ENCODE results near the gene POLR3G.

POLR3G gene

DNA sequence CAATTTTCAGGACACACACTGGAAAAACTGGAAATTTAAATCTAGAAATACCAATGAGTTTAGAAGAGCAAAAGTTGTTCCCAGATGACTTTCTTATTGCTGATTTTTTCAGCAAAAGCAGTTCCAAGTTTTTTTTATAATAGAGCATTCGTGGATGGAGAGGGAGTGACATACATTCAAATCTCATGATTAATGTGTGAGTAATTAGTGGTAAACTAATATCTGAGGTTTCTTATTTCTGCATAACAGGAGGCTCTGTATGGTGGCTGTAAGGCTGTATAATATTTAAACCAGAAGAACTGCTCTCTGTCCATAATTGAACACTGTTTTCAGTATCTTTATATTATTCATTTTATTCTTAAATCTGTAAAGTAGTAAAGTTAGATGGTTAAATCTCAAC lies 28.9 kb downstream of the POLR3G start:
- DNase-seq (ENCODE audit: low read depth, low spot score): no peak

DNA sequence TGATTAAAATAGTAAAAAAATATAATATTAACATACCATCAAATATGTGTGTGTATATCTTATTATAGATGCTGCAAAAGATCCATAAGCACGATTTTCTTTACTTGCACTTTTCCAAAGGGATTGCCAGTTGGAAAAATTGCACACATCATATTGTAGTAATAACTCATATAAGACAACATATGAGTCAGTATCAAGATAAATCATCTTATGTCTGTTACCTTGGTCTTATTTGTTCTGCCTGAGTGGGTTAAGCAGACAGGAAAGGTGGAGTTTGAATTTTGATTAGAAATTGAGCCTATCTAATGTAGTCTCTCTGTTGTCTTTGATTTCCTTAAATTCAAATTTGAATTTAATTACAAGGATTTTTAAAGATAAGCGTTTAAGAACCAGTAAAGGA lies 30.1 kb downstream of the POLR3G start:
- DNase-seq (ENCODE audit: low read depth, low spot score): no peak

DNA sequence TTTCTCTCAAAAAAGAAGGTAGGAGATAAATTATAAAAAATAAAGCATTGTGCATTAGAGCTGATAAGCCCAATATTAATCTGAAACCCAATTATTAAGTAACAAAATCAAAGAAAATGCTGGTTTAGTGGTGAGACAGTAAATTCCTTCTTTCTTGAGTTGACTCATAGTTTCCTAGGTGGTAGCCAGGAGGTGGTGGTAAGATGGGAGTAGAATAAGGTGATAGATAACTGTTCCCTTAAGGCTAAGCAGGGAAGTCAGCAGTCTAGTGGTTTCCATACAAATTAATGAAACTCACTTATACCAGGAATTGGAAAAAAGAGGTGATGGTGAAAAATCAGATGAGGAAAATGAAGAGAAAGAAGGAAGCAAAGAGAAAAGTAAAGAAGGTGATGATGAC lies 31.6 kb downstream of the POLR3G start:
- DNase-seq (ENCODE audit: low read depth, low spot score): no peak

DNA sequence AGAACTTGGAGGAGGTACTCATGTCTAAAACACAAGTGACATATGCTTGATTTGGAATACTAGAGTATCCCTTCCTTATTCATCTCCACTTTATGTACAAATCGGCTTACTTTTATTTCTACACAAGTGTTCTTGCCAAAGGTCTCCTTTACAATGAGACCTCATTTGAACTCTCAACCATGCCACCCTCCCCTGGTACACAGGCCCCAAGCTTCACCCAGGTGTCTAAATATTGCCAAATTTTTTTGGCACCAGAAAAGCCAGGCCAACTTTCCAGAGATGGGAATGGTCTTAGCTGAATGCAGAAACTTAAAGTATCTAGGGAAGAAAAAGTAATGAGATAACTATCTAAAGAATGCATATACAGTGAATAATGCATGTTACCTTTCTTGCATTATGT lies 35.8 kb downstream of the POLR3G start:
- no peak for DNase-seq (ENCODE audit: low read depth, low spot score)

DNA sequence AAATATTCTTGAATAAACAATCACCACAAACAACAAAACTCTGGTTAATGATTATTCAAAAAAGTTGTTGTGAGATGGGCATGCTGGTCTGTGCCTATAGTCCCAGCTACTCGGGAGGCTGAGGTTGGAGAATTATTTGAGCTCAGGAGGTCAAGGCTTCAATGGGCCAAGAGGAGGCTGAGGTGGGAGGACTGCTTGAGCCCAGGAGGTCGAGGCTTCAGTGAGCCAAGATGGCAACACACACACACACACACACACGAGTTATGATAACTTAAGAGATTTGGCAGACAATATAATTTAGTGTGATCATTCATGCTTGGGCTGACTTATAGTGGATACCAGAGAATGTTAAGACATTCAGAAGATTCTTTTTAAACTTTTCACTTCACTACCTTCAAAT lies 39.9 kb downstream of the POLR3G start:
- DNase-seq (ENCODE audit: low read depth, low spot score): no peak

DNA sequence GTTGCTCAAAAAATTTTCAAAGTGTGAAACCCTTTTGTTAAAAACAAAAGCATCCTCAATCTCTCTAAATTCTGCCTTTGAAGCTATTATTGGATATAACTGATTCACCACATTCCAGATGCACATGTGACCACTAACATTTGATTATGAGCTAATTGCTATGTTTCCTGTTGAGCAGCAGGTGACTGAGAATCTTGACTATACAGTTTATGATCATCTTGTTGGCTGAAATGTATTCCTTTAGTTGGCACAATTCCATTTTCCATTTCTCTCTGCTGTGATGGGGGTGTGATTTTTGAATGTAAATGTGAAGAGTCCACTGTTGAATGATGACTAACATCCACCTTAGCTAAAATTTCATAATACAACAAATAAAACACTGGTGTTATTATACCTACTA lies 44.0 kb downstream of the POLR3G start:
- DNase-seq (ENCODE audit: low read depth, low spot score): peak; percentile 31

- DNase-seq (ENCODE audit: low read depth, low spot score): peak; percentile 12
Measured at GRCh38 chr5:90519081-90519480, 44.4 kb downstream of the POLR3G start.

DNA sequence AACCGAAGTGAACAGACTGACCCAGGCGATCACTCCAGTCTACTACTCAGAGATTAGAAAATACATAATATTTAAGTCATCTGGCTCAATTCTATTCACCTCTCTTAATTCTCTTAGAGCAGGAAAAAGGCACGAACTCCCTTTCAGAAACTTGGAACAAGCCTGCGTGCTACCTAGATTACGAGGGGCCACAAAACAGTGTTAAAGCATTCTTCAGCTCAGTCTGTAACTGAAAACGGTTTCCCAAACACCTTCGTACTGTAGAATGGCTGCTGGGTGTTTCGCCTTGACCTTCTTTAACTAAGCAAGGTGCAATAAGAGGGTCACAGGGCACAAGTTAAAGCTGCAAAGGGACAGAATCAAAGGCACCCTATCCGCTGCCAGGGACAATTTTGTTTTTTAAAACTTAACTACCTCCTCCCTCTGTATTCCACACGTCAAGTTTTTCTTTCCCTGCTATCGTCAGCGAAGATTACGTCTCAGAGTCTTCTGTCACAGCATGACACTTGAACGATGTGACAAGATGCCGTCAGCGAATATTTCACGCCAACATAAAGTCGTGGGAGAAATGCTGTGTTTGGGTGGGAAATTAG lies 54.0 kb downstream of the POLR3G start:
- DNase-seq (ENCODE audit: low read depth, low spot score): peak; percentile 50

- DNase-seq (ENCODE audit: low read depth, low spot score): peak; percentile 99
Measured at GRCh38 chr5:90529194-90529938, 54.7 kb downstream of the POLR3G start, which contains the start of gene LYSMD3. Gene LYSMD3 (minus strand): TSS chr5:90529584. CDS start chr5:90525289, 4,295 bp downstream.

- peak; percentile 89 for DNase-seq (ENCODE audit: low read depth, low spot score)
Measured at GRCh38 chr5:90529939-90530677, 55.4 kb downstream of the POLR3G start.

DNA sequence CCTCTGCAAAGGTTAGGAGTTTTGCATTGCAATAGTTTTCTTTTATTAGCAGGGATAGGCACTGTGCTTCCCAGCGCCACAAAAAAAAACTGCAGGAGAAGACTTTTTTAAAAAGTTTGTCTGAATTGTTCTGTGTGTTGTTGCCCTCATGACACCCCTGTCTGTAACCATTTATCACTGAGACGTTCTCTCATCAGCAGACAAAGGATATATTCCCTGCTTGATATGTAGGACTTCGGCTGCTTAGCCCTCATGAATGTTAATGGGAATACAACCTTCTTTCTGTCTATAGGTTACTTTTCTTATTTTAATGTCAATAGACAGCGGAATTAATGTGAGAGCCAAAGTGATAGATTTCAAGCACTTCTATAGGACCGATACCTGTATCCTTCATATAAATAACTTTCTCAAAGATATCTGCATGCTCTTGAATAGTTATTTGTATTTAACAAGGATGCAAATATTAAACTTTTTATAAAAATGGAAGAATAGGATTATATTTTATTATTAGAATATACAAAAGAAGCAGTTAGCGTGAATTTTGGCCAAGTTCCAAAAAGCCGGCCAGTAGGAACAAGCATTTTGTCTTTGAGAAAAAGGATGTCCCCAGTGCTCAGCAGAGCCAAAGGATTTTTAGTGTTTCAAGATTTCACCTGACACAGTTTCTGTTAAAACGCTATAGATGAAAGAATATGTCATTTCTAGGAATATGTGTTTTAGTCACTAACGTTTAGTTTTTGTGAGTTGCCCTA lies 56.2 kb downstream of the POLR3G start:
- DNase-seq (ENCODE audit: low read depth, low spot score): peak; percentile 9

GRCh38 chr5:90533794-90534193 lies 59.1 kb downstream of the POLR3G start:
- DNase-seq (ENCODE audit: low read depth, low spot score): no peak

- DNase-seq (ENCODE audit: low read depth, low spot score): no peak
Measured at GRCh38 chr5:90534922-90535321, 60.3 kb downstream of the POLR3G start.

GRCh38 chr5:90542827-90543519 lies 68.3 kb downstream of the POLR3G start:
- no peak for DNase-seq (ENCODE audit: low read depth, low spot score)

- no peak for DNase-seq (ENCODE audit: low read depth, low spot score)
Measured at GRCh38 chr5:90545511-90545910, 70.8 kb downstream of the POLR3G start.

- no peak for DNase-seq (ENCODE audit: low read depth, low spot score)
Measured at GRCh38 chr5:90546216-90546837, 71.7 kb downstream of the POLR3G start.

GRCh38 chr5:90547072-90547536 lies 72.4 kb downstream of the POLR3G start:
- DNase-seq (ENCODE audit: low read depth, low spot score): no peak

GRCh38 chr5:90548069-90548593 lies 73.5 kb downstream of the POLR3G start:
- DNase-seq (ENCODE audit: low read depth, low spot score): peak; percentile 72

- DNase-seq (ENCODE audit: low read depth, low spot score): no peak
Measured at GRCh38 chr5:90549223-90549622, 74.6 kb downstream of the POLR3G start.

- no peak for DNase-seq (ENCODE audit: low read depth, low spot score)
Measured at GRCh38 chr5:90549729-90550275, 75.1 kb downstream of the POLR3G start.

All from astrocyte of the hippocampus (primary cell).